Neural cell (in vitro differentiated cells): ENCODE results near the gene MEFV. TPM values are rescaled to one million over a fixed set of nuclear protein-coding genes. Genes with fewer than 3 reads are reported as not detected.
A peak's percentile ranks its signal among the peaks of the same experiment; 100 is the strongest.

Source experiments
- H2AFZ ChIP-seq: fragments of 200-600, 300-800 bp; sonication (generic), shearing (Covaris generic); 2 replicates; pipeline ENCODE4 v1.6.0; 2014; ENCODE audit warnings: low read depth, mild to moderate bottlenecking, antibody characterized with exemption, low read length, moderate library complexity
- H3F3A ChIP-seq: fragments of 200-600 bp; shearing (Covaris generic); 2 replicates; pipeline ENCODE4 v1.6.1; 2016; ENCODE audit warnings: mild to moderate bottlenecking, moderate library complexity, mixed read lengths, antibody characterized with exemption, low read length; ENCODE audit not compliant: insufficient read depth, poor library complexity, severe bottlenecking
- H3K27ac ChIP-seq: fragments of 200-600, 300-800 bp; sonication (generic), shearing (Covaris generic); 2 replicates; pipeline ENCODE4 v1.5.1; 2014; ENCODE audit warnings: mild to moderate bottlenecking, low read length, moderate library complexity
- H3K27me3 ChIP-seq: fragments of 300-800, 200-600 bp; sonication (generic), shearing (Covaris generic); 2 replicates; pipeline ENCODE4 v1.6.0; 2014; ENCODE audit warnings: mild to moderate bottlenecking, low read depth, low read length, moderate library complexity; ENCODE audit not compliant: insufficient read depth
- H3K36me3 ChIP-seq: fragments of 300-800, 200-600 bp; sonication (generic), shearing (Covaris generic); 2 replicates; pipeline ENCODE4 v1.5.1; 2014; ENCODE audit warnings: mild to moderate bottlenecking, antibody characterized with exemption, low read length, moderate library complexity; ENCODE audit not compliant: insufficient read depth
- H3K4me2 ChIP-seq: fragments of 300-800, 200-600 bp; sonication (generic), shearing (Covaris generic); 2 replicates; pipeline ENCODE4 v1.6.0; 2014; ENCODE audit warnings: mild to moderate bottlenecking, low read length
- H3K4me3 ChIP-seq: fragments of 300-800, 200-600 bp; sonication (generic), shearing (Covaris generic); 2 replicates; pipeline ENCODE4 v1.5.1; 2014; ENCODE audit warnings: mild to moderate bottlenecking, low read length, moderate library complexity
- H3K79me2 ChIP-seq: fragments of 200-600 bp; shearing (Covaris generic); replicated peaks from 2 replicates; pipeline ENCODE4 v1.6.0; 2014; ENCODE audit warnings: mild to moderate bottlenecking, low read length, moderate library complexity; ENCODE audit not compliant: insufficient read depth
- H3K9ac ChIP-seq: fragments of 300-800, 200-600 bp; sonication (generic), shearing (Covaris generic); 2 replicates; pipeline ENCODE4 v1.6.1; 2016; ENCODE audit warnings: mild to moderate bottlenecking, low read length, mixed read lengths
- H3K9me2 ChIP-seq: fragments of 200-600 bp; shearing (Covaris generic); 2 replicates; pipeline ENCODE4 v1.6.1; 2016; ENCODE audit warnings: mild to moderate bottlenecking, low read length, mixed read lengths; ENCODE audit not compliant: insufficient read depth
- H3K9me3 ChIP-seq: fragments of 200-600, 300-800 bp; sonication (generic), shearing (Covaris generic); 2 replicates; pipeline ENCODE4 v1.6.1; 2016; ENCODE audit warnings: mild to moderate bottlenecking, mixed run types, low read length, moderate library complexity, mixed read lengths
- H4K20me1 ChIP-seq: fragments of 200-600 bp; shearing (Covaris generic); 2 replicates; pipeline ENCODE4 v1.6.1; 2016; ENCODE audit warnings: mild to moderate bottlenecking, mixed run types; ENCODE audit not compliant: insufficient read depth
- CTCF ChIP-seq: fragments of 450-650 bp; IDR thresholded peaks from 2 replicates; pipeline ENCODE4 v1.5.1; 2014; ENCODE audit warnings: antibody characterized with exemption, mild to moderate bottlenecking, moderate library complexity; ENCODE audit not compliant: poor library complexity, severe bottlenecking
- EP300 ChIP-seq: fragments of 450-650 bp; conservative IDR thresholded peaks from 2 replicates; pipeline ENCODE4 v1.6.1; 2014; ENCODE audit warnings: antibody characterized with exemption, mild to moderate bottlenecking, moderate library complexity; ENCODE audit not compliant: poor library complexity, severe bottlenecking
- EZH2 ChIP-seq: fragments of 200-600, 300-800 bp; shearing (Covaris generic), sonication (generic); IDR thresholded peaks from 2 replicates; pipeline ENCODE4 v1.6.1; 2014; ENCODE audit warnings: antibody characterized with exemption, low read length, borderline replicate concordance, mild to moderate bottlenecking; ENCODE audit not compliant: insufficient read depth, poor library complexity, severe bottlenecking
- MXI1 ChIP-seq: fragments of 450-650 bp; conservative IDR thresholded peaks from 2 replicates; pipeline ENCODE4 v1.6.1; 2014; ENCODE audit warnings: antibody characterized with exemption, mild to moderate bottlenecking; ENCODE audit not compliant: poor library complexity, severe bottlenecking
- POLR2AphosphoS5 ChIP-seq: IDR thresholded peaks from 2 replicates; pipeline ENCODE4 v1.6.1; 2012
- RAD21 ChIP-seq: fragments of 450-650 bp; conservative IDR thresholded peaks from 2 replicates; pipeline ENCODE4 v1.6.1; 2014; ENCODE audit warnings: antibody characterized with exemption, mild to moderate bottlenecking, moderate library complexity
- REST ChIP-seq: IDR thresholded peaks from 2 replicates; pipeline ENCODE4 v1.6.1; 2012; ENCODE audit warnings: borderline replicate concordance
- SMC3 ChIP-seq: fragments of 450-650 bp; conservative IDR thresholded peaks from 2 replicates; pipeline ENCODE4 v1.6.1; 2014; ENCODE audit warnings: antibody characterized with exemption, mild to moderate bottlenecking, moderate library complexity; ENCODE audit not compliant: poor library complexity
- TAF1 ChIP-seq: IDR thresholded peaks from 2 replicates; pipeline ENCODE4 v1.6.1; 2012; ENCODE audit warnings: low read depth
- polyA plus RNA-seq: library from polyadenylated mRNA; depleted of rRNA; stranded (reverse); fragments of >200 nt; gene quantifications from 2 replicates; pipeline ENCODE4 v1.2.3, GENCODE V29; 2014

Gene MEFV
- polyA plus RNA-seq, 1 donor from 2014 or later = not detected

- Histone ChIP-seq H4K20me1 (no peaks in the 10 kb centered on the region), H3K4me3 (no peak overlapping the region), H3F3A (no peaks in the 10 kb centered on the region), H3K79me2 (no peaks in the 10 kb centered on the region), H3K9ac (no peak overlapping the region), H3K4me2 (no peak overlapping the region), H3K27ac (no peak overlapping the region), H3K9me2 (no peaks in the 10 kb centered on the region), H3K27me3 (no peaks in the 10 kb centered on the region), H2AFZ (no peak overlapping the region), H3K36me3 (no peaks in the 10 kb centered on the region), H3K9me3 (no peaks in the 10 kb centered on the region)
- TF ChIP-seq TAF1 (no peak), EP300 (no peak), POLR2AphosphoS5 (no peak), EZH2 (no peak), REST (no peak), SMC3 (no peak), CTCF (no peak), RAD21 (no peak), MXI1 (no peak)
Measured at GRCh38 chr16:3268294-3268693, 11.9 kb upstream of the MEFV start.

GRCh38 chr16:3266873-3267537 is 10.6 kb upstream of the MEFV start:
- Histone ChIP-seq H3K27ac (no peak overlapping the region), H3K27me3 (no peaks in the 10 kb centered on the region), H3F3A (no peaks in the 10 kb centered on the region), H2AFZ (no peak overlapping the region), H3K9me3 (no peaks in the 10 kb centered on the region), H3K4me2 (no peak overlapping the region), H3K9me2 (no peaks in the 10 kb centered on the region), H3K9ac (no peak overlapping the region), H3K79me2 (no peaks in the 10 kb centered on the region), H3K36me3 (no peaks in the 10 kb centered on the region), H3K4me3 (no peak overlapping the region), H4K20me1 (no peaks in the 10 kb centered on the region)
- TF ChIP-seq TAF1 = no peak
- no peak for TF ChIP-seq REST
- no peak for TF ChIP-seq MXI1
- peak; percentile 39 for TF ChIP-seq CTCF
- no peak for TF ChIP-seq RAD21
- TF ChIP-seq POLR2AphosphoS5 = no peak
